Measurements from ENCODE around the gene CTNNA3.
A peak's percentile ranks its signal among the peaks of the same experiment; 100 is the strongest.

Gene CTNNA3

GRCh38 chr10:66809402-66809801, 886.6 kb downstream of the CTNNA3 start:
- Histone ChIP-seq H3K4me2 (ENCODE audit: low read length) (no peak overlapping the region), H3K9ac (ENCODE audit: low read depth, low read length) (no peak overlapping the region), H3K36me3 (ENCODE audit: insufficient read depth, low read length) (no peaks in the 10 kb centered on the region), H3K4me3 (ENCODE audit: low read length) (no peak overlapping the region), H3K27me3 (ENCODE audit: control insufficient read depth, insufficient read depth, low read length) (no peaks in the 10 kb centered on the region), H3K4me1 (ENCODE audit: control insufficient read depth, insufficient read depth, low read length) (peaks cover 26% of the 10 kb centered on the region), H3K9me3 (replicated peaks; ENCODE audit: low read length) (no peaks in the 10 kb centered on the region)

- H3K27me3 ChIP-seq (ENCODE audit: control insufficient read depth, insufficient read depth, low read length), result no peaks in the 10 kb centered on the region
Observed at GRCh38 chr10:66805612-66806011, 890.4 kb downstream of the CTNNA3 start.

GRCh38 chr10:66804962-66805361, 891.0 kb downstream of the CTNNA3 start:
- no peak overlapping the region for H3K9ac ChIP-seq (ENCODE audit: low read depth, low read length)
- peaks cover 17% of the 10 kb centered on the region for H3K4me1 ChIP-seq (ENCODE audit: control insufficient read depth, insufficient read depth, low read length)
- no peaks in the 10 kb centered on the region for H3K27me3 ChIP-seq (ENCODE audit: control insufficient read depth, insufficient read depth, low read length)
- peak overlapping the region; percentile 15 for H3K4me2 ChIP-seq (ENCODE audit: low read length)
- no peak overlapping the region for H3K4me3 ChIP-seq (ENCODE audit: low read length)
- H3K9me3 ChIP-seq (replicated peaks; ENCODE audit: low read length), result no peaks in the 10 kb centered on the region
- H3K36me3 ChIP-seq (ENCODE audit: insufficient read depth, low read length), result no peaks in the 10 kb centered on the region

More at GRCh38 chr10:66805612-66806011, 890.4 kb downstream of the CTNNA3 start:
- no peak overlapping the region for H3K4me3 ChIP-seq (ENCODE audit: low read length)
- peak overlapping the region; percentile 21 for H3K9ac ChIP-seq (ENCODE audit: low read depth, low read length)
- H3K9me3 ChIP-seq (replicated peaks; ENCODE audit: low read length), result no peaks in the 10 kb centered on the region
- no peaks in the 10 kb centered on the region for H3K36me3 ChIP-seq (ENCODE audit: insufficient read depth, low read length)
- peak overlapping the region; percentile 48 for H3K4me2 ChIP-seq (ENCODE audit: low read length)
- H3K4me1 ChIP-seq (ENCODE audit: control insufficient read depth, insufficient read depth, low read length), result peaks cover 19% of the 10 kb centered on the region

- Histone ChIP-seq H3K36me3 (ENCODE audit: insufficient read depth, low read length) (no peaks in the 10 kb centered on the region), H3K27me3 (ENCODE audit: control insufficient read depth, insufficient read depth, low read length) (no peaks in the 10 kb centered on the region), H3K9me3 (replicated peaks; ENCODE audit: low read length) (no peaks in the 10 kb centered on the region), H3K4me3 (ENCODE audit: low read length) (no peak overlapping the region), H3K4me1 (ENCODE audit: control insufficient read depth, insufficient read depth, low read length) (peaks cover 17% of the 10 kb centered on the region), H3K4me2 (ENCODE audit: low read length) (no peak overlapping the region), H3K9ac (ENCODE audit: low read depth, low read length) (no peak overlapping the region)
Observed at GRCh38 chr10:66803174-66803573, 892.8 kb downstream of the CTNNA3 start.

- Histone ChIP-seq H3K4me3 (ENCODE audit: low read length) (peak overlapping the region; percentile 44), H3K9me3 (replicated peaks; ENCODE audit: low read length) (no peaks in the 10 kb centered on the region), H3K9ac (ENCODE audit: low read depth, low read length) (peak overlapping the region; percentile 75), H3K36me3 (ENCODE audit: insufficient read depth, low read length) (no peaks in the 10 kb centered on the region), H3K4me1 (ENCODE audit: control insufficient read depth, insufficient read depth, low read length) (peaks cover under 1% of the 10 kb centered on the region), H3K27me3 (ENCODE audit: control insufficient read depth, insufficient read depth, low read length) (no peaks in the 10 kb centered on the region), H3K4me2 (ENCODE audit: low read length) (peak overlapping the region; percentile 73)
Observed at GRCh38 chr10:66799474-66799873, 896.5 kb downstream of the CTNNA3 start.

- Histone ChIP-seq H3K4me2 (ENCODE audit: low read length) (no peak overlapping the region), H3K9me3 (replicated peaks; ENCODE audit: low read length) (no peaks in the 10 kb centered on the region), H3K4me1 (ENCODE audit: control insufficient read depth, insufficient read depth, low read length) (no peaks in the 10 kb centered on the region), H3K4me3 (ENCODE audit: low read length) (no peak overlapping the region), H3K36me3 (ENCODE audit: insufficient read depth, low read length) (no peaks in the 10 kb centered on the region), H3K9ac (ENCODE audit: low read depth, low read length) (no peak overlapping the region), H3K27me3 (ENCODE audit: control insufficient read depth, insufficient read depth, low read length) (no peaks in the 10 kb centered on the region)
Observed at GRCh38 chr10:66795866-66796265, 900.1 kb downstream of the CTNNA3 start.

GRCh38 chr10:66792441-66792840, 903.6 kb downstream of the CTNNA3 start:
- Histone ChIP-seq H3K4me1 (ENCODE audit: control insufficient read depth, insufficient read depth, low read length) (no peaks in the 10 kb centered on the region), H3K4me2 (ENCODE audit: low read length) (no peak overlapping the region), H3K27me3 (ENCODE audit: control insufficient read depth, insufficient read depth, low read length) (no peaks in the 10 kb centered on the region), H3K9ac (ENCODE audit: low read depth, low read length) (no peak overlapping the region), H3K4me3 (ENCODE audit: low read length) (no peak overlapping the region), H3K9me3 (replicated peaks; ENCODE audit: low read length) (no peaks in the 10 kb centered on the region), H3K36me3 (ENCODE audit: insufficient read depth, low read length) (no peaks in the 10 kb centered on the region)

GRCh38 chr10:66788178-66788987, 907.6 kb downstream of the CTNNA3 start:
- peaks cover 12% of the 10 kb centered on the region for H3K4me1 ChIP-seq (ENCODE audit: control insufficient read depth, insufficient read depth, low read length)

GRCh38 chr10:66786709-66787108, 909.3 kb downstream of the CTNNA3 start:
- Histone ChIP-seq H3K9me3 (replicated peaks; ENCODE audit: low read length) (no peaks in the 10 kb centered on the region), H3K4me2 (ENCODE audit: low read length) (no peak overlapping the region), H3K9ac (ENCODE audit: low read depth, low read length) (no peak overlapping the region), H3K4me1 (ENCODE audit: control insufficient read depth, insufficient read depth, low read length) (peaks cover 27% of the 10 kb centered on the region), H3K4me3 (ENCODE audit: low read length) (no peak overlapping the region), H3K27me3 (ENCODE audit: control insufficient read depth, insufficient read depth, low read length) (no peaks in the 10 kb centered on the region), H3K36me3 (ENCODE audit: insufficient read depth, low read length) (no peaks in the 10 kb centered on the region)

More at GRCh38 chr10:66788178-66788987, 907.6 kb downstream of the CTNNA3 start:
- Histone ChIP-seq H3K4me3 (ENCODE audit: low read length) (no peak overlapping the region), H3K9me3 (replicated peaks; ENCODE audit: low read length) (no peaks in the 10 kb centered on the region), H3K9ac (ENCODE audit: low read depth, low read length) (peak overlapping the region; percentile 1), H3K36me3 (ENCODE audit: insufficient read depth, low read length) (no peaks in the 10 kb centered on the region), H3K4me2 (ENCODE audit: low read length) (peak overlapping the region; percentile 68), H3K27me3 (ENCODE audit: control insufficient read depth, insufficient read depth, low read length) (no peaks in the 10 kb centered on the region)

- Histone ChIP-seq H3K9ac (ENCODE audit: low read depth, low read length) (no peak overlapping the region), H3K4me2 (ENCODE audit: low read length) (no peak overlapping the region), H3K9me3 (replicated peaks; ENCODE audit: low read length) (no peaks in the 10 kb centered on the region), H3K4me1 (ENCODE audit: control insufficient read depth, insufficient read depth, low read length) (peaks cover 27% of the 10 kb centered on the region), H3K4me3 (ENCODE audit: low read length) (no peak overlapping the region), H3K27me3 (ENCODE audit: control insufficient read depth, insufficient read depth, low read length) (no peaks in the 10 kb centered on the region), H3K36me3 (ENCODE audit: insufficient read depth, low read length) (no peaks in the 10 kb centered on the region)
Observed at GRCh38 chr10:66784770-66785169, 911.2 kb downstream of the CTNNA3 start.

GRCh38 chr10:66783316-66783715, 912.7 kb downstream of the CTNNA3 start:
- Histone ChIP-seq H3K27me3 (ENCODE audit: control insufficient read depth, insufficient read depth, low read length) (no peaks in the 10 kb centered on the region), H3K9ac (ENCODE audit: low read depth, low read length) (peak overlapping the region; percentile 19), H3K4me2 (ENCODE audit: low read length) (peak overlapping the region; percentile 65), H3K9me3 (replicated peaks; ENCODE audit: low read length) (no peaks in the 10 kb centered on the region), H3K4me3 (ENCODE audit: low read length) (peak overlapping the region; percentile 6), H3K36me3 (ENCODE audit: insufficient read depth, low read length) (no peaks in the 10 kb centered on the region), H3K4me1 (ENCODE audit: control insufficient read depth, insufficient read depth, low read length) (peaks cover 27% of the 10 kb centered on the region)

- no peaks in the 10 kb centered on the region for H3K9me3 ChIP-seq (replicated peaks; ENCODE audit: low read length)
- H3K4me1 ChIP-seq (ENCODE audit: control insufficient read depth, insufficient read depth, low read length), result peaks cover 27% of the 10 kb centered on the region
- H3K36me3 ChIP-seq (ENCODE audit: insufficient read depth, low read length), result no peaks in the 10 kb centered on the region
- H3K27me3 ChIP-seq (ENCODE audit: control insufficient read depth, insufficient read depth, low read length), result no peaks in the 10 kb centered on the region
- H3K4me3 ChIP-seq (ENCODE audit: low read length), result no peak overlapping the region
- H3K9ac ChIP-seq (ENCODE audit: low read depth, low read length), result peak overlapping the region; percentile 19
- H3K4me2 ChIP-seq (ENCODE audit: low read length), result peak overlapping the region; percentile 65
Observed at GRCh38 chr10:66782776-66783175, 913.2 kb downstream of the CTNNA3 start.

Data from skeletal muscle satellite cell (primary cell).